ENCODE data around the gene SUN1. TPM values are rescaled to one million over a fixed set of nuclear protein-coding genes. Genes with fewer than 3 reads are reported as not detected.

The SUN1 gene
- polyA plus RNA-seq, 3 donors = 44.2 to 154 (median 51.5) TPM

- H3K9ac ChIP-seq (ENCODE audit: insufficient read depth, low read length, poor library complexity, severe bottlenecking) = peak overlapping the region; percentile 86
- H3K36me3 Mint-ChIP-seq = peaks cover 9 to 41% of the 10 kb centered on the region in 2 donors
- H2AFZ ChIP-seq (ENCODE audit: insufficient read depth, low read depth, low read length, poor library complexity, severe bottlenecking) = peak overlapping the region; percentile 59
- H3K27me3 ChIP-seq (ENCODE audit: control insufficient read depth in 2 of 2, insufficient read depth in 2 of 2, low read length in 2 of 2) = no peaks in the 10 kb centered on the region
- 22% methylated on average over 29 of the region's 47 CpGs for WGBS (ENCODE audit: insufficient coverage)
- peaks cover 55% of the 10 kb centered on the region for H4K20me1 ChIP-seq (ENCODE audit: insufficient read depth, low read length)
- H3K4me1 ChIP-seq (ENCODE audit: control insufficient read depth in 1 of 2, insufficient read depth in 2 of 2, low read length in 2 of 2) = peaks cover 30 to 44% of the 10 kb centered on the region in 2 donors
- H3K9me3 Mint-ChIP-seq = peaks cover 0 to 5% (median 3%) of the 10 kb centered on the region in 7 donors
- no peaks in the 10 kb centered on the region for H3K9me3 ChIP-seq (replicated peaks in 1 of 2; ENCODE audit: control insufficient read depth in 1 of 2, insufficient read depth in 1 of 2, low read length in 2 of 2)
- peaks cover 2 to 20% of the 10 kb centered on the region in 2 donors for H3K36me3 ChIP-seq (replicated peaks in 1 of 2; ENCODE audit: control insufficient read depth in 1 of 2, insufficient read depth in 2 of 2, low read length in 2 of 2)
- peak in 1 of 3 donors; percentile 35 for DNase-seq
- TF ChIP-seq CTCF (IDR thresholded peaks at IDR 0.05) = no peak
- H3K27me3 Mint-ChIP-seq (ENCODE audit: low read depth in 3 of 3) = peaks cover 0 to 3% (median 0%) of the 10 kb centered on the region in 3 donors
- peak overlapping the region; percentile 67 to 94 (median 78) for H3K4me3 ChIP-seq (replicated peaks in 1 of 3; ENCODE audit: low read depth in 2 of 3, low read length in 3 of 3)
- peak overlapping the region; percentile 92 for H3K4me2 ChIP-seq (replicated peaks; ENCODE audit: extremely low read depth, low read length, poor library complexity, severe bottlenecking)
- H3K27ac Mint-ChIP-seq = peak overlapping the region; percentile 78 to 99 (median 91)
- H3K4me3 Mint-ChIP-seq = peak overlapping the region; percentile 94 to 96
- H3K79me2 ChIP-seq (ENCODE audit: insufficient read depth, low read length) = peaks cover 58% of the 10 kb centered on the region
- peaks cover 24% of the 10 kb centered on the region for H3K4me1 Mint-ChIP-seq
- H3K27ac ChIP-seq (ENCODE audit: low read depth in 1 of 2, low read length in 2 of 2) = peak overlapping the region; percentile 60 to 80
- intact Hi-C loops (cut with micrococcal nuclease) = loop anchor here (2.0 to 10.0 kb wide), 4 partner anchors 97 to 287 kb away; partner anchors contain the start of genes COX19 (in 1 of the 2) and ZFAND2A (in 1 of the 2)
Measured at GRCh38 chr7:877312-878232, 45.3 kb downstream of the SUN1 start.

GRCh38 chr7:879093-879492 lies 46.8 kb downstream of the SUN1 start:
- WGBS (ENCODE audit: insufficient coverage) = 95% methylated on average over 14 of the region's 15 CpGs
- intact Hi-C loops (cut with micrococcal nuclease) = loop anchor here in 1 of 2 donors (10.0 kb wide), 3 partner anchors 186 to 286 kb away; partner anchors contain the start of gene ZFAND2A
- no peaks in the 10 kb centered on the region for H3K9me3 ChIP-seq (replicated peaks in 1 of 2; ENCODE audit: control insufficient read depth in 1 of 2, insufficient read depth in 1 of 2, low read length in 2 of 2)
- H3K36me3 Mint-ChIP-seq = peaks cover 8 to 34% of the 10 kb centered on the region in 2 donors
- no peak overlapping the region for H2AFZ ChIP-seq (ENCODE audit: insufficient read depth, low read depth, low read length, poor library complexity, severe bottlenecking)
- H3K4me1 ChIP-seq (ENCODE audit: control insufficient read depth in 1 of 2, insufficient read depth in 2 of 2, low read length in 2 of 2) = peaks cover 19 to 32% of the 10 kb centered on the region in 2 donors
- H3K9me3 Mint-ChIP-seq = peaks cover 0 to 4% (median 0%) of the 10 kb centered on the region in 7 donors
- no peak for TF ChIP-seq CTCF (IDR thresholded peaks at IDR 0.05)
- no peak overlapping the region for H3K4me3 ChIP-seq (replicated peaks in 1 of 3; ENCODE audit: low read depth in 2 of 3, low read length in 3 of 3)
- H3K27me3 Mint-ChIP-seq (ENCODE audit: low read depth in 3 of 3) = peaks cover 0 to 3% (median 0%) of the 10 kb centered on the region in 3 donors
- H4K20me1 ChIP-seq (ENCODE audit: insufficient read depth, low read length) = peaks cover 71% of the 10 kb centered on the region
- H3K27me3 ChIP-seq (ENCODE audit: control insufficient read depth in 2 of 2, insufficient read depth in 2 of 2, low read length in 2 of 2) = no peaks in the 10 kb centered on the region
- peaks cover 15% of the 10 kb centered on the region for H3K4me1 Mint-ChIP-seq
- peaks cover 2 to 16% of the 10 kb centered on the region in 2 donors for H3K36me3 ChIP-seq (replicated peaks in 1 of 2; ENCODE audit: control insufficient read depth in 1 of 2, insufficient read depth in 2 of 2, low read length in 2 of 2)
- H3K27ac ChIP-seq (ENCODE audit: low read depth in 1 of 2, low read length in 2 of 2) = peak overlapping the region in 1 of 2 donors; percentile 14
- H3K4me2 ChIP-seq (replicated peaks; ENCODE audit: extremely low read depth, low read length, poor library complexity, severe bottlenecking) = no peak overlapping the region
- H3K9ac ChIP-seq (ENCODE audit: insufficient read depth, low read length, poor library complexity, severe bottlenecking) = no peak overlapping the region
- no peak for DNase-seq
- no peak overlapping the region for H3K27ac Mint-ChIP-seq
- peaks cover 73% of the 10 kb centered on the region for H3K79me2 ChIP-seq (ENCODE audit: insufficient read depth, low read length)
- no peak overlapping the region for H3K4me3 Mint-ChIP-seq
